NCI-H128 (cell line): ENCODE results near the gene ABHD2.
"Not testable (repeated sequence)": the region's sequence is repeated elsewhere in the genome, so short reads cannot be mapped to it uniquely, and the experiment has no call there.

Experiments used
- DNase-seq: peaks from one replicate; lab custom pipeline; 2025; ENCODE audit not compliant: unreplicated experiment; lab: John Stamatoyannopoulos, UW

The ABHD2 gene

DNA sequence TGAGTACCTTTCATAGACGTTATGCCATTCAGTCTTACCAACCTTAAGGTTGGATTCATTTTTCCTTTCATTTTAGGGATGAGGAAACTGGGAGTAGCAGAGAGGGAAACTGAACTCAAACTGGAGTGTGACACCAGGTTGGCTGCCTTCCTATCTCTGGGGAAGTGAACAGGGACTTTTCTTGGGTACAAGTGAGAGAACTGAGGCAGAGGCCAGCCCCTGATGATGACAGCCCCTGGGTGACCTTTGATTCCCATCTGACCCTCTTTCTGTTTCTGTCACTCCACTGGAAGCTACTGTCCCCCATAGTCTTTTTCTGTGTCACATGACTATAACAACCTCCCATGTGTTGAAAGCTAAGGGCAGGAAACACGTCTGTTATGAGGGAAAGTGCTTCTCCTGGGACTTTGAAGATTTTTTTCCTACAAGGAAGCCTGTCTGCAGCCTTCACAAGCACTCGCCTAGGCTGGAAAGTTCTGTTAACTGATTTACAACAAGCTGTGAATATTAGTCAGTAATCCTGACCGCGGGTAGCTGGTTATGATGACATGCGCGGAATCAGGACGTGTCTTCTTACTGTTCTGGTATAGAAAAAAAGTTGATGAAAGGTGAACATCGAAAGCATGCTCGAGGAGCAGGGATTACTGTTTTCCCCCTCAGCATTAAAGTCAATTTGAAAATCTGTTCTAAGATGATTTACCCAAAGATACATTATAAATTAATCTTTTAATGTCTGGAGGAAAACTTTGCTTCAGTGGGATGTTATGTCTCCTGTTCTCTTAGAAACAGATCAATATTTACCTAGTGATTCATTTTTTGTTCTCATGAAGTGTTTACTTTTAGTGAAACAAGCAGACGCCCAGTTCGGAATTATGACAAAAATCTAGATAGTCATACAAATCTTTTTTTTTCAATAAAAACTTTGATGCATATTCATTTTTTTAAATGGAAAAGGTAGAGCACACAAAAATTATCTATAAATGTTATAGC, 31.5 kb downstream of the ABHD2 start:
- no peak for DNase-seq

DNA sequence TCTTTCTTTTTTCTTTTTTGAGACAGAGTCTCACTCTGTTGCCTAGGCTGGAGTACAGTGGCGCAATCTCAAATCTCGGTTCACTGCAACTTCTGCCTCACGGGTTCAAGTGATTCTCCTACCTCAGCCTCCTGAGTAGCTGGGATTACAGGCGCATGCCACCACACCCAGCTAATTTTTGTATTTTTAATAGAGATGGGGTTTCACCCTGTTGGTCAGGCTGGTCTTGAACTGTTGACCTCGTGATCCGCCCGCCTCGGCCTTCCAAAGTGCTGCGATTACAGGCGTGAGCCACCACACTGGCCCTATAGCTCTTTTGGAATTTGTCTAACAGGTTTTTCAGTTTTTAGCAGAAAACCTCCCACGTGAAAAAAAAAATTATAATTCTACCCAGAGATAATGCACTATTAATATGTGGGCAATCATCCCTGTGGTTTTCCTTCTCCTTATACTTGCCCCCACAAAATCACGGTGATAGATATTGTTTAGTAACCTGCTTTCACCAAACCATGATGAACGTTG, 32.3 kb downstream of the ABHD2 start:
- not testable (repeated sequence) for DNase-seq

- DNase-seq, result no peak
Measured at GRCh38 chr15:89121414-89121813, 33.2 kb downstream of the ABHD2 start.

DNA sequence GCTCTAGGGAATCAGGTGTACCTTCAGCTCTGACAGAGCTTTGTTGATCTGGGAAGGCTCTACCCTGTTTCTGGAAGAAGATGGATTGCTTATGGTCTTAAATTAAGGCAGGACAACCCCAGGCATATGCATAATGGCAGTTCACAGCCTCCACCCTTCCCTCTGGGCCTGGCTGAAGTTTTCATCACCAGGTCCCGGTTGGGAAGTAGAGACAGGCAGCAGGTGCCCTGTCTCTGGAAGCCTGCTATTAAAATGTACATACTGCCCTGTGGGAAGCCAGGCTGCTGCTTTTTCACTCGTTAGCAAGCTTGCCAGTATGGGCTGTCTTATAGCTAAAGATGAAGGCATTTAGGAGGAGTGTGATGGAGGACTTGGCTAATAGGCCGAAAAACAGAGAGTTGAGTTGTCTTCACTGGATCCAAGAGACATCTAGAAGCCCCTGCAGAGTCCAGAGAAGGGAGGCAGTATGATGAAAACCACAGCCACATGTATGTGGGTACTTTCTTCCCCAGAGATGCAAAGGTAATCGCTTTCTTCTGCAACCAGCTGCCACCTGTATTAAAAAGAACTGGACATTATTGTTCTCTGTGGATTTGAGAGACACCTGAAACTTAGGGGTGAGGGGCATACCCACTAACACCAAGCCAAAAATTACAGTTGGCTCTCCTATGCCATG, 34.4 kb downstream of the ABHD2 start:
- DNase-seq, result no peak

DNA sequence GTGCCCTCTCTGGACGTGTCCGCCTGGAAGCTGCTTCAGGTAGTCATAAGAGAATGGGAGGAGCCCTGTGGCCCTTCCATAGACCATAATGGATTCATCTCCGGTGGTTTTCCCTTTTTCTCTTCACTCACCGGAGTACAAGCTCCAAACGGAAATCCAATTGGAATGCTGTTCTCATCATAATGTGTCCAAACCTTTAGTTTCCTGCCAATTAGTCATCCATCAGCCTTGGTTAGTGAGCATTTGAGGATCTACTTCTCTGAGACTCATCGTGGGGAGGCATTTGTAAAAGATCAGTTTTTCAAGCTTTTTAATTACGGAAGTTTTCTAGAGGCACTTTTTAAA, 34.9 kb downstream of the ABHD2 start:
- no peak for DNase-seq

- DNase-seq, result no peak
Measured at GRCh38 chr15:89125088-89125826, 37.0 kb downstream of the ABHD2 start.

DNA sequence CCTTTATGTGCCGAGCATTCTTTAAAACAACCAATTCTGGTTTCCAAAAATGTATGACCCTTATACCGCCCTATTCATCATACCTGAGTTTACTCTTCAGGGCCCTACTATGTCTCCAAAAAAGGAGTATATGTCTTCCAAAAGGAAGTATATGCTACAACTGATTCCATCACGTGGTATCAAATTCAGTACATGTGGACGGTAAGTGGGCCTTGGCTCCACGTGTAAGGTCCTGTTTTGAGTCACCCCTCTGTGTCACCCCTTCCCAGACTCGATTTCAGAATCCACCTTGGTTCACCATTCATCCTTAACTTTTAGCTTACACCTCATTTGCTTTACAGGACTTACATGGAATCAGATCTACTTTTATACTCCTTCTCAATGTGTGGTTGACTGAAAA, 37.8 kb downstream of the ABHD2 start:
- DNase-seq, result no peak

DNA sequence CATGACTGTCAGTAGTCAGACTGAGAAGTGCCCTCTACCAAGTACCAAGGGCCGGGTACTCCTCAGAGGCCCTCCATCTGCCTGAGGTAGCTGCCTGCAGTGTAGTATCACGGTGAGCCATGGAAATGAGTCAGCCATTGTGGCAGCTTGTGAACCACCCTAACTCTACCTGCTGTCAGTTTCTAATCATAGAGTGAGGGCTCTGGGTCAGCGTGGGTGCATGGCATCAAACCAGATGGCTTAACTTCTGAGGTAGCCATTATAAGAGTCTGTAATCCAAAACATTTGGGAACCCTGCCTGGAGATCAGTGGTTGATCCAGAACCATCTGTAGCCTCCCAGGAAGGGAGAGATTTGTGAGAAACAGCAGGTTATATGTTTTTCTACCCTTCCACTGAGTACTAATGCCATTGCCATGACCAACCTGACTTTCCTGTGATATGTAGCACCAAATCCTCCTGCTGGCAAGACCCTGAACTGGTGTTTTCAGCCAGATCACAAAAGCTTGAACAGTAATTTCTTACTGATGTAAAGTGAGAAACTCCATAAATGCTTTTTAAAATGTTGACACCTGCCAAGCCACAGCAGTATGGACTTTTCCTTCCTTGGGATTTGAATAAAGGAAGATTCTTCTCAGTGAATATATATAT, 38.9 kb downstream of the ABHD2 start:
- no peak for DNase-seq

- DNase-seq, result no peak
Measured at GRCh38 chr15:89128320-89129122, 40.3 kb downstream of the ABHD2 start.

- DNase-seq, result no peak
Measured at GRCh38 chr15:89129123-89129815, 41.0 kb downstream of the ABHD2 start.

GRCh38 chr15:89129816-89130134, 41.5 kb downstream of the ABHD2 start:
- no peak for DNase-seq

GRCh38 chr15:89130201-89130600, 41.9 kb downstream of the ABHD2 start:
- no peak for DNase-seq

- no peak for DNase-seq
Measured at GRCh38 chr15:89131731-89132130, 43.5 kb downstream of the ABHD2 start.

- no peak for DNase-seq
Measured at GRCh38 chr15:89132611-89133507, 44.6 kb downstream of the ABHD2 start.

DNA sequence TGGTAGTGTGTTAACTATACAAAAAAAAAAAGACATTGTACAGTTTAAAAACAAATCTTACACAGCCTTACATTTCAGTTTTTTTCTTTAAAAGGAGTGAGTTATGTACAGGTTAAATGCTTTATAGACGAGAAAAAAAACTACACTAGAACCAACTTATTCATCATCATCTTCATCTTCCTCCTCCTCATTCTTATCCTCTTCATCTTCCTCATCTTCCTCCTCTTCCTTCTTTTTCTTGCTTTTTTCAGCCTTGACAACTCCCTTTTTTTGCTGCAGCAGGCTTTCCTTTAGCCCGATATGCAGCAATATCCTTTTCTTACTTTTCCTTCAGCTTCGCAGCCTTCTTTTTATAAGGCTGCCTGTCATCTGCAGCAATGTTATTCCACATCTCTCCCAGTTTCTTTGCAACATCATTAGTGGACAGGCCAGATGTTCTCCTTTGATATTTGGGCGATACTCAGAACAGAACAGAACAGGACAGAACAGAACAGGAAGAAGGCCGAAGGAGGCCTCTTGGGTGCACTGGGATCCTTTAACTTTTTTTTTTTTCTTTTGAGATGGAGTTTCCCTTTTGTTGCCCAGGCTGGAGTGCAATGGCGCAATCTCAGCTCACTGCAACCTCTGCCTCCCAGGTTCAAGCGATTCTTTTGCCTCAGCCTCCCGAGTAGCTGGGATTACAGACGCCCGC, 47.3 kb downstream of the ABHD2 start:
- not testable (repeated sequence) for DNase-seq

DNA sequence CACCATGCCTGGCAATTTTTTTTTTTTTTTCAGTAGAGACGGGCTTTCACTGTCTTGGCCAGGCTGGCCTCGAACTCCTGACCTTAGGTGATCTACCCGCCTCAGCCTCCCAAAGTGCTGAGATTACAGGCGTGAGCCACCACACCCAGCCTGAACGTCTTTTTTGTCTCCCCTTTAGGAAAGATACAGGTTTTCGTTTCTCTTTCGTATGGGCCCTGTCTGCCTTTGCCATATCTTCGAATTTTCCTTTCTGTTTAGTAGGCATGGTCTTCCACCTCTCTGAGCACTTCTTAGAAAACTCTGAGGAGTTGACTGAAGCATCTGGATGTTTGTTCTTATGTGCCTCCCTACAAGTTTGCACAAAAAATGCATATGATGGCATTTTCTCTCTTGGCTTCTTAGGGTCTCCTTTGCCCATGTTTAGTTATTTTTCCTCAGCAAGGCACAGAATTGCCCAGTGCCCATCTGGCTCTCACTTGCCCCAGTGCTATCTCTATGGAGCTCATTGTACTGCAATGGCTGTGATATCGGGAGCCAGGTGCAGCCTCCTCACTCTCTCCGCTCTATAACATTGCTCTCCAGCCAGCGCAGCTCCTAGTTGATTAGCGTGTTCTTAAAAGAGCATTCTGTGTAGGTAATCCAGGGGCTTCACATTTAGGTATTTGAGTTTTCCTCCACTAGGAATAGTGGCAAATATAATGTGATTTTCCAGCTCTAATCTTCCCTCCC, 48.0 kb downstream of the ABHD2 start:
- no peak for DNase-seq
